Hair follicle dermal papilla cell (primary cell): ENCODE results near the gene PDCL2. TPM values are rescaled to one million over a fixed set of nuclear protein-coding genes. Genes with fewer than 3 reads are reported as not detected.

Experiments
- total RNA-seq: library from RNA; depleted of rRNA; stranded (reverse); fragments of >200 nt; gene quantifications from 2 replicates; pipeline ENCODE4 v1.2.3, GENCODE V29; 2012

The PDCL2 gene, protein sequence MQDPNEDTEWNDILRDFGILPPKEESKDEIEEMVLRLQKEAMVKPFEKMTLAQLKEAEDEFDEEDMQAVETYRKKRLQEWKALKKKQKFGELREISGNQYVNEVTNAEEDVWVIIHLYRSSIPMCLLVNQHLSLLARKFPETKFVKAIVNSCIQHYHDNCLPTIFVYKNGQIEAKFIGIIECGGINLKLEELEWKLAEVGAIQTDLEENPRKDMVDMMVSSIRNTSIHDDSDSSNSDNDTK
- not detected in 2 replicates for total RNA-seq

GRCh38 chr4:55592014-55592413, at the start of gene PDCL2:
Gene PDCL2, minus strand, starts transcription at chr4:55592245. Its CDS starts 136 bp downstream, at chr4:55592109.

DNA sequence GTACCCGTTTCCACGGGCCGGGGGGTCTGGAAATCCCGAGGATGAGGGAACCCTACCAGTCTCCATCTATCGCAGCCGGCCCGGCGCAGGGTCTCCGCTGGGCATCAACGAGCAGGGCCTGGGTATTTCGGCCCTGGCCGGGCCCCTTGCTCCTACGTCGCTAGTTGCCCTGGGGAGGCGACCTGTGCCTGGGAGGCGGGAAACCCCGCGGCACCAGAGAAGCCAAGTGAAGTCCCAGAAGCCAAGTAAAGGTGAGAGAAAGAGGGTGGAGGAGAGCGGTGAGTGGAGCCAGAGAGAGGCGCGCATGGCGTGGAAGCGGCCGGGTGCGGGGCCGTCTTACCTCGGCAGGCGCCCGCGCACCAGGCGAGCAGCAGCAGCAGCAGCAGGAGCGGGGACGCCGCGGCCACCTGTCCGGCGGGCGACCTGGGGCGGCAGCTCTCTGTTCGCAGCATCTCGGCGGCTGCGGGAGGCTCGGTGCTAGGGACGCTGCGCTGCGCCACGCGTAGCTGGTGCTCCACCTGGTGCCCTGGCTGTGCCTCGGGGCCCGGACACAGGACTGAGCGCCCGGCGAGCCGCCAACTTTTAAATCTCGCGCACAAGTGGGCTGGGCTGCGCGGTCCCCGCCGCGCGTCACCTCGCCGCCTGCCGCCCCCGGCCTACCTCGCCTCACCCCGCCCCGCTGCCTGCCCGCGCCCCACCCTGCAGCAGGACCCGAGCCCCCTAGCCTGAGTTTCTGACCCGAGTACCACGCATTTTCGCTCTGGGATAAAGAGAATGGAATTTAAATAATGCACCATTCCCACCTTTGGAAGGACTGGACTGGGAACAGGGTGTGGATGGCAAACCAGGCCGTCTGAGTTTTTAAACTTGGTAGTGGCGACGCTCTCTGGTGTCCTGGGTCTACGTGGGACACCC, 44.0 kb upstream of the PDCL2 start, which contains the start of gene NMU:
TSS of gene NMU (minus strand) at position 558 of the 915 bp plus-strand sequence. CDS start at position 452, 106 bp downstream.

GRCh38 chr4:55546756-55547465, 45.1 kb downstream of the PDCL2 start, which contains the start of gene CLOCK:
Gene CLOCK, minus strand, starts transcription at chr4:55546909. Its CDS starts 64,124 bp downstream, at chr4:55482785.

Other genes starting within 250 kb of the PDCL2 start
- gene SRD5A3, start 246.0 kb downstream of the PDCL2 start, total RNA-seq: 8.1 and 8.3 TPM in 2 replicates
- gene TMEM165, start 196.3 kb downstream of the PDCL2 start, total RNA-seq: 147 and 190 TPM in 2 replicates
- gene CLOCK, start 45.3 kb downstream of the PDCL2 start, total RNA-seq: 40.1 and 42.0 TPM in 2 replicates
- gene NMU, start 44.1 kb upstream of the PDCL2 start, total RNA-seq: 0.16 TPM in 1 of 2 replicates, not detected in the other
- not detected in 2 replicates for gene EXOC1L, start 227.5 kb upstream of the PDCL2 start, total RNA-seq